GM19438 (cell line): ENCODE results near the gene ACLY.

ENCODE experiments used
- ATAC-seq: cut with Tn5 transposase; IDR thresholded peaks from one replicate; pipeline ENCODE4 v1.9.1; 2021; ENCODE audit warnings: low read depth; ENCODE audit not compliant: unreplicated experiment

Gene ACLY

GRCh38 chr17:41914358-41914766 lies 4.4 kb downstream of the ACLY start:
- ATAC-seq, result no peak

- no peak for ATAC-seq
These were observed 5.0 kb downstream of the ACLY start for GRCh38 chr17:41913798-41914197.

GRCh38 chr17:41912925-41913324 lies 5.8 kb downstream of the ACLY start:
- ATAC-seq, result no peak

- ATAC-seq, result no peak
These were observed 7.9 kb downstream of the ACLY start for GRCh38 chr17:41910701-41911391.

GRCh38 chr17:41909088-41909487 lies 9.7 kb downstream of the ACLY start:
- no peak for ATAC-seq

- no peak for ATAC-seq
These were observed 10.9 kb downstream of the ACLY start for GRCh38 chr17:41907633-41908539.

- ATAC-seq, result no peak
These were observed 11.6 kb downstream of the ACLY start for GRCh38 chr17:41907185-41907556.

GRCh38 chr17:41906465-41907184 lies 12.1 kb downstream of the ACLY start:
- ATAC-seq, result no peak

- no peak for ATAC-seq
These were observed 13.6 kb downstream of the ACLY start for GRCh38 chr17:41905172-41905571.

- ATAC-seq, result no peak
These were observed 14.4 kb downstream of the ACLY start for GRCh38 chr17:41904242-41904841.

- no peak for ATAC-seq
These were observed 17.1 kb downstream of the ACLY start for GRCh38 chr17:41901646-41902045.

GRCh38 chr17:41896726-41897125 lies 22.0 kb downstream of the ACLY start:
- no peak for ATAC-seq

- ATAC-seq, result no peak
These were observed 23.1 kb downstream of the ACLY start for GRCh38 chr17:41895617-41896016.

GRCh38 chr17:41894791-41895331 lies 23.9 kb downstream of the ACLY start:
- no peak for ATAC-seq

GRCh38 chr17:41893384-41893783 lies 25.4 kb downstream of the ACLY start:
- no peak for ATAC-seq

GRCh38 chr17:41892021-41892376 lies 26.8 kb downstream of the ACLY start:
- ATAC-seq, result no peak

GRCh38 chr17:41891135-41892020 lies 27.4 kb downstream of the ACLY start:
- ATAC-seq, result no peak

GRCh38 chr17:41888332-41888965 lies 30.3 kb downstream of the ACLY start:
- no peak for ATAC-seq

GRCh38 chr17:41885733-41886132 lies 33.0 kb downstream of the ACLY start:
- no peak for ATAC-seq
